RWPE2 (cell line): ENCODE results near the gene CCDC73.
A peak's percentile ranks its signal among the peaks of the same experiment; 100 is the strongest.

ENCODE experiments used
- ATAC-seq: fragments of 200-7000 bp; cut with Tn5 transposase; 3 replicates; pipeline ENCODE4 v1.9.1; 2021; ENCODE audit warnings: low read depth
- DNase-seq: peaks from one replicate; pipeline ENCODE4 v3.0.0-alpha.2; 2020; ENCODE audit warnings: low spot score
- H3K27ac ChIP-seq: fragments of 450-650 bp; 2 replicates; pipeline ENCODE4 v1.5.1; 2017; ENCODE audit warnings: mild to moderate bottlenecking; ENCODE audit not compliant: poor library complexity, severe bottlenecking
- H3K27me3 ChIP-seq: fragments of 250-450 bp; sonication (Bioruptor Pico); 2 replicates; pipeline ENCODE4 v1.5.1; 2021; ENCODE audit warnings: mild to moderate bottlenecking, moderate library complexity; ENCODE audit not compliant: insufficient read depth, poor library complexity, severe bottlenecking
- H3K36me3 ChIP-seq: fragments of 250-450 bp; sonication (Bioruptor Pico); 2 replicates; pipeline ENCODE4 v1.5.1; 2020; ENCODE audit warnings: low read depth, mild to moderate bottlenecking, moderate library complexity
- H3K4me1 ChIP-seq: fragments of 250-450 bp; sonication (Bioruptor Pico); 2 replicates; pipeline ENCODE4 v1.5.1; 2021; ENCODE audit warnings: mild to moderate bottlenecking, moderate library complexity; ENCODE audit not compliant: insufficient read depth, poor library complexity, severe bottlenecking
- H3K4me3 ChIP-seq: fragments of 250-450 bp; sonication (Bioruptor Pico); 2 replicates; pipeline ENCODE4 v1.5.1; 2021; ENCODE audit warnings: mild to moderate bottlenecking, moderate library complexity; ENCODE audit not compliant: severe bottlenecking
- H3K9me3 ChIP-seq: fragments of 250-450 bp; sonication (Bioruptor Pico); 2 replicates; pipeline ENCODE4 v1.5.1; 2021; ENCODE audit warnings: mild to moderate bottlenecking, moderate library complexity; ENCODE audit not compliant: severe bottlenecking
- TF ChIP-seq, protein P1 (sequence below): fragments of 450-650 bp; IDR thresholded peaks from one replicate; pipeline ENCODE4 v1.5.1; 2017; ENCODE audit warnings: mild to moderate bottlenecking, moderate library complexity; ENCODE audit not compliant: poor library complexity, severe bottlenecking

Gene CCDC73

GRCh38 chr11:32635819-32636218 lies 158.6 kb downstream of the CCDC73 start:
- no peak overlapping the region for H3K27ac ChIP-seq
- TF ChIP-seq, protein P1, sequence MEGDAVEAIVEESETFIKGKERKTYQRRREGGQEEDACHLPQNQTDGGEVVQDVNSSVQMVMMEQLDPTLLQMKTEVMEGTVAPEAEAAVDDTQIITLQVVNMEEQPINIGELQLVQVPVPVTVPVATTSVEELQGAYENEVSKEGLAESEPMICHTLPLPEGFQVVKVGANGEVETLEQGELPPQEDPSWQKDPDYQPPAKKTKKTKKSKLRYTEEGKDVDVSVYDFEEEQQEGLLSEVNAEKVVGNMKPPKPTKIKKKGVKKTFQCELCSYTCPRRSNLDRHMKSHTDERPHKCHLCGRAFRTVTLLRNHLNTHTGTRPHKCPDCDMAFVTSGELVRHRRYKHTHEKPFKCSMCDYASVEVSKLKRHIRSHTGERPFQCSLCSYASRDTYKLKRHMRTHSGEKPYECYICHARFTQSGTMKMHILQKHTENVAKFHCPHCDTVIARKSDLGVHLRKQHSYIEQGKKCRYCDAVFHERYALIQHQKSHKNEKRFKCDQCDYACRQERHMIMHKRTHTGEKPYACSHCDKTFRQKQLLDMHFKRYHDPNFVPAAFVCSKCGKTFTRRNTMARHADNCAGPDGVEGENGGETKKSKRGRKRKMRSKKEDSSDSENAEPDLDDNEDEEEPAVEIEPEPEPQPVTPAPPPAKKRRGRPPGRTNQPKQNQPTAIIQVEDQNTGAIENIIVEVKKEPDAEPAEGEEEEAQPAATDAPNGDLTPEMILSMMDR: no peak
- no peaks in the 10 kb centered on the region for H3K9me3 ChIP-seq
- H3K4me1 ChIP-seq: no peaks in the 10 kb centered on the region
- DNase-seq (no peak), ATAC-seq (no peak)
- no peaks in the 10 kb centered on the region for H3K27me3 ChIP-seq
- no peaks in the 10 kb centered on the region for H3K36me3 ChIP-seq
- no peak overlapping the region for H3K4me3 ChIP-seq

GRCh38 chr11:32630844-32631243 lies 163.6 kb downstream of the CCDC73 start:
- H3K27me3 ChIP-seq: no peaks in the 10 kb centered on the region
- H3K36me3 ChIP-seq: no peaks in the 10 kb centered on the region
- no peaks in the 10 kb centered on the region for H3K9me3 ChIP-seq
- no peaks in the 10 kb centered on the region for H3K4me1 ChIP-seq
- H3K4me3 ChIP-seq: no peak overlapping the region
- ATAC-seq: no peak
- TF ChIP-seq, protein P1: no peak
- no peak for DNase-seq
- no peak overlapping the region for H3K27ac ChIP-seq

DNA sequence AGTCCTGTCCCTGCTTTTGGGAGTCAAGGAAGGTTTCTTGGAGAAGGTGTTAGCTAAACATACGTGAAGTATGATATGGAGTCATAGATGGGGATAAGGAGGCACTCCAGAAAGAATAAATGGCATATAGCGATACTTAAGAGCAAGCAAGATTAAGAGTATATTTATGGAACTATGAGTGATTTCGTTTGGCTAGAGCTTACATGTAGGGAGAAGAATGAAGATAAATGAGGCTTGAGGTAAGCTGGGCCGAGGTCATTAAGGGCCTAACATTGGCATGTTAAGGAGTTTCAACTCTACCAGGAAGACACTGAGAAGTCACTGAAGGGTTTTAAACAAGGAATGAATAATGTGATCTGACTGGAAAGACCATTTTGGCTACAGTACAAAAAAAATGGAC lies 177.6 kb downstream of the CCDC73 start:
- DNase-seq (no peak), ATAC-seq (no peak)
- TF ChIP-seq, protein P1: no peak
- no peaks in the 10 kb centered on the region for H3K9me3 ChIP-seq
- no peak overlapping the region for H3K4me3 ChIP-seq
- no peak overlapping the region for H3K27ac ChIP-seq
- no peaks in the 10 kb centered on the region for H3K27me3 ChIP-seq
- H3K4me1 ChIP-seq: no peaks in the 10 kb centered on the region
- no peaks in the 10 kb centered on the region for H3K36me3 ChIP-seq

GRCh38 chr11:32615422-32615821 lies 179.0 kb downstream of the CCDC73 start:
- no peak for DNase-seq
- no peak for ATAC-seq
- no peak overlapping the region for H3K4me3 ChIP-seq

DNA sequence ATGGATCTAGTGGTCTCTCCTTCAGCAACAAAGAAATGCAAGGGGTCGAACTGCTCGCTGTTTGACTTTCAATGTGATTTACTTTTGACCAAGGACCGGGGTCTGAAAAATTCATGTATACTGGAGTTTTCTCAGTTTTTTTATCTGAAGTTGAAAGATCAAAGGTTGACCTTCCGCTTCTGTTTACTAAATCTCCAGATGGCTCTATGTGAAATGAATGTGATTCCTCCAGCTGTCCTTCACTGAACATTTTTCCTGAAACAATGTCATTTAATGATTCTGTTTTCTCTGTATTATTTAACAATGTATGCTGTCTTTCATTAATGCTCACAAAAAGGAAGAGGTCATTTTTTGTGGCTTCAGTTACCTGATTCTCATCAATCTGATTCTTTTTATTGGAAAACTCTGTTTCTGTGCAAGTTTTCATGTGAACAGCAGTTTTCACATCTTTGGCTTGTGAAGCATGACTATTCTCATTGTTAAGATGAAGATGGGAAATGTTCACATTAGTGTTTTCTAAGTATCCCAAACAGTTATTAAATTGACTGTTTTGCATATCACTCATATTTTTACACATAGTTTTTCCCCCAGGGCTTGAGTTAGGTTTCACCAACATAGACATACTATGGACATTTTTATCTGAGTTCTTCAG lies 180.8 kb downstream of the CCDC73 start:
- Histone ChIP-seq H3K27me3 (no peaks in the 10 kb centered on the region), H3K4me3 (no peak overlapping the region), H3K36me3 (no peaks in the 10 kb centered on the region), H3K4me1 (no peaks in the 10 kb centered on the region), H3K27ac (no peak overlapping the region), H3K9me3 (no peaks in the 10 kb centered on the region)
- ATAC-seq (no peak), DNase-seq (no peak)
- TF ChIP-seq, protein P1: no peak

More at GRCh38 chr11:32615422-32615821, 179.0 kb downstream of the CCDC73 start:
- TF ChIP-seq, protein P1: peak; percentile 42
- no peak overlapping the region for H3K27ac ChIP-seq
- H3K27me3 ChIP-seq: no peaks in the 10 kb centered on the region
- H3K36me3 ChIP-seq: no peaks in the 10 kb centered on the region
- no peaks in the 10 kb centered on the region for H3K4me1 ChIP-seq
- no peaks in the 10 kb centered on the region for H3K9me3 ChIP-seq
